OCI-LY3 (cell line): ENCODE data around the gene FAM24A.

Experiments
- CTCF ChIP-seq: fragments of 200-600, 300-600 bp; sonication (generic); IDR thresholded peaks from 2 replicates; pipeline ENCODE4 v1.5.1; 2014; ENCODE audit warnings: antibody characterized with exemption, low read length, low read depth
- EZH2phosphoT487 ChIP-seq: fragments of 200-600 bp; shearing (Covaris generic); IDR thresholded peaks from 2 replicates; pipeline ENCODE4 v1.6.1; 2018; ENCODE audit warnings: antibody characterized with exemption, mixed run types, low read depth

GRCh38 chr10:122939133-122939855, 28.9 kb downstream of the FAM24A start:
- TF ChIP-seq CTCF = no peak
- no peak for TF ChIP-seq EZH2phosphoT487
